ENCODE data around the gene CLEC17A.
A peak's percentile ranks its signal among the peaks of the same experiment; 100 is the strongest.

CLEC17A gene

DNA sequence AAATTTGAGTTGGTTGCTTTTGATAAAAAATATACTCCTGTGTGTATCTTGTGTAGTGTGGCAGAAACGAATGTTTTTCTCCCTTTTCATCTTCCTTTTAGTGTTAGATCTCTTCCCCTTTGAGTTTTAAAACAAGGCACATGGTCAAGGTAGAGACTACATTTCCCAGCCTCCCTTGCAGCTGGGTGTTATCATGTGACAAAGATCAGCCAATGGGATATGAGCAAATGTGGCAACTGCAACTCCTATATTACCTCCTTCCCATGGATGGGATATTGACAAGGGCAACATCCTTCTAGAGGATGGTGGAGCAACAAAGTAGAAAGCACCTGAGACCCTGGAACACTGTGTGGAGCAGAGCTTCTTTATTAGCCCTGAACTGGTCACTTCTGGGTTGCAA lies 49.4 kb downstream of the CLEC17A start:
- DNase-seq (ENCODE audit: extremely low spot score, insufficient read length, low read depth): no peak
- peak; percentile 82 for FAIRE-seq

DNA sequence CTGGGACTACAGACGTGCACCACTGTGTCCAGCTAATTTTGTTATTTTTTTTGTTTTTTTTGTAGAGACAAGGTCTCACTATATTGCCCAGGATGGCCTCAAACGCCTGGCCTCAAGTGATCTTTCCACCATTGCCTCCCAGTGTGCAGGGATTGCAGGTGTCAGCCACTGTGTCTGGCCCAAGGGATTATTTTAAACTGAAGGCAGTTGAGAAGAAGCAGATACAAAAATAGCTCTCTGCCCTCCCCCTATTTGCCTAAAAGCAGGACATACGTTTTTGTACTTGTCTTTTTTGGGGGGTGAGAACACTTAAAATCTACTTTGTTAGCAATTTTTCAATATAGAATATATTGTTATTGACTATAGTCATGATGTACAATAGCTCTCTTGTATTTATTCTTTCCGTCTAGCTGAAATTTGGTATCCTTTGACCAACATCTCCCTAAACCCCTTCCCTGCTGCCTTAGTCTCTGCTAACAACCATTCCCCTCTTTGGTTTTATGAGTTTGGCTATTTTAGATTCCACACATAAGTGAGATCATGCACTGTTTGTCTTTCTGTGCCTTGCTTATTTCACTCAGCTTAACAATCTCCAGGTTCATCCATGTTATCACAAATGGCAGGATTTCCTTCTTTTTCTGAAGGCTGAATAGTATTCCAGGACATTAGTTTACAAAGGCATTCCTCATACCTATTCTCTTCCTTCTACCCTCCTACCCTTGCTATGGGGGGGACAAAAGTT lies 56.8 kb downstream of the CLEC17A start:
- DNase-seq (ENCODE audit: extremely low spot score, insufficient read length, low read depth): no peak

GRCh38 chr19:14648506-14648905 lies 65.6 kb downstream of the CLEC17A start:
- DNase-seq (ENCODE audit: extremely low spot score, insufficient read length, low read depth) (no peak), FAIRE-seq (no peak)

More for the DNA sequence above, 56.8 kb downstream of the CLEC17A start:
- FAIRE-seq: no peak

- FAIRE-seq (no peak), DNase-seq (ENCODE audit: extremely low spot score, insufficient read length, low read depth) (no peak)
These were observed 66.1 kb downstream of the CLEC17A start for GRCh38 chr19:14649020-14649419.

- DNase-seq (ENCODE audit: extremely low spot score, insufficient read length, low read depth) (no peak), FAIRE-seq (no peak)
These were observed 67.3 kb downstream of the CLEC17A start for GRCh38 chr19:14650161-14650560.

- FAIRE-seq: no peak
- no peak for DNase-seq (ENCODE audit: extremely low spot score, insufficient read length, low read depth)
These were observed 72.1 kb downstream of the CLEC17A start for GRCh38 chr19:14654786-14655560.

DNA sequence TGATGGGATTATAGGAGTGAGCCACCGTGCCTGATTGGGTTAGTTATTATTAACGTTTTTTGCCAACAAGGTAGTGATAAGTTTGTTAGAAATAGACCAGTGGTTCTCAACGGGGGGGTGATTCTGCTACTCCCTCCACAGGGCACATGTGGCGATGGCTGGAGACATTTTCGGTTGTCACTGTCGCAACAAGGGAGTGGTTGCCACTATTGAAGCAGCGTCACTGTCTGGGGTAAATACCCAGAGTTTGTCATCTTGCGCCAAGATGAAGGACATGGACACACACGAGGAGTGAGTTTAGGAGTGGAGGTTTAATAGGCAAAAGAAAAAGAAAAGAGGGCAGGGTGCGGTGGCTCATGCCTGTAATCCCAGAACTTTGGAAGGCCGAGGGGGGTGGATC lies 72.8 kb downstream of the CLEC17A start:
- FAIRE-seq: no peak
- DNase-seq (ENCODE audit: extremely low spot score, insufficient read length, low read depth): no peak

DNA sequence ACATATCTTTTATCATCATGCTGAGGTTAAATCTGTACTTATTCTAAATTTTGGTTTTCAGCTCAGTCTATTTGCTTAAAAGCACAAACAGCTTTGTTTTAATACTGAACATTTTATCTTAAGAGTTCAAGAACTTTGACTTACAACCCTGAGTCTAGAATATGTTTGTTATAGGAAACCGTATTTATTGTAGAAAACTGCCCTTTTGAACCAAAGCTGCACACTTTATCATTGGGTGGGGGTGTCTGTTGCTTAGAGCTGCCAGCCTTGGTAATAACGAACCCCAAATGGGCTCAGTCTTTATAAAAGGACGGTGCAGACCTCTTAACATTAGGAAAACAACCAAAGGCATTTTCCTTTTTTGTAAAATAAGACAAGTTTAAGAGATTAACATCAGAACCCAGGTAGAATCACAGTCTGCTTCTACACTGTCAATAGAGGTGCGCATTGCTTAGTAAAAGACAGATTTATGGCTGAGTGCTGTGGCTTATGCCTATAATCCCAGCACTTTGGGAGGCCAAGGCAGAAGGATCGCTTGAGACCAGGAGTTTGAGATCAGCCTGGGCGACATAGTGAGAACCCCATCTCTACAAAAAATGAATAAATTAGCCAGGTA lies 77.1 kb downstream of the CLEC17A start:
- no peak for DNase-seq (ENCODE audit: extremely low spot score, insufficient read length, low read depth)
- no peak for FAIRE-seq

GRCh38 chr19:14661372-14661924 lies 78.6 kb downstream of the CLEC17A start:
- FAIRE-seq (no peak), DNase-seq (ENCODE audit: extremely low spot score, insufficient read length, low read depth) (no peak)

Measured in GM18507 (cell line).